IPS-18c (cell line): ENCODE measurements around the gene SLC37A4.
"Not testable (repeated sequence)": the region's sequence is repeated elsewhere in the genome, so short reads cannot be mapped to it uniquely, and the experiment has no call there.

Source experiments
- H3K4me3 ChIP-seq: 2 replicates; pipeline ENCODE4 v1.7.0; 2013; ENCODE audit warnings: low read depth, mild to moderate bottlenecking, low read length, moderate library complexity; ENCODE audit not compliant: insufficient read depth
- H3K9me3 ChIP-seq: one replicate; pipeline ENCODE4 v1.6.1; 2013; ENCODE audit warnings: mild to moderate bottlenecking, low read length, moderate library complexity; ENCODE audit not compliant: control insufficient read depth, insufficient read depth

Gene SLC37A4

DNA sequence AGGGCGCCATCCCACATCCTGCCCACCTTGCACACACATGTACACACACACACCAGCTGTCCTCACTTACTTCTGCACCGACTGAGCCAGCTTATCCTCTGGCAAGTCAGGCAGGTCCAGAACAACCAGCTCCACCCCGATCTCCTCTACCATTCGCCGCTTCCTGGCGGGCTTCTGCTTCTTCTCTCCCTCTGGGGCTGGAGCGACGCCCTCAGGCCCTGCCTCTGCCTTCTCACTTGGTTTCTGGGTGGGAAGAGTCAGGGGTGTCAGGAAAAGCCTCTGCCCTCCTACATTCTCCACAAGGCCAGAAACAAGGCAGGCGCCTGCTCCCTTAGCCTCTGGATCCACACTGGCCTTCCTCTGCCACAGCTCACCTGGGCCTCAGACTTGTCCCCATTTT is 18.0 kb upstream of the SLC37A4 start:
- peaks cover 6% of the 10 kb centered on the region for H3K9me3 ChIP-seq

DNA sequence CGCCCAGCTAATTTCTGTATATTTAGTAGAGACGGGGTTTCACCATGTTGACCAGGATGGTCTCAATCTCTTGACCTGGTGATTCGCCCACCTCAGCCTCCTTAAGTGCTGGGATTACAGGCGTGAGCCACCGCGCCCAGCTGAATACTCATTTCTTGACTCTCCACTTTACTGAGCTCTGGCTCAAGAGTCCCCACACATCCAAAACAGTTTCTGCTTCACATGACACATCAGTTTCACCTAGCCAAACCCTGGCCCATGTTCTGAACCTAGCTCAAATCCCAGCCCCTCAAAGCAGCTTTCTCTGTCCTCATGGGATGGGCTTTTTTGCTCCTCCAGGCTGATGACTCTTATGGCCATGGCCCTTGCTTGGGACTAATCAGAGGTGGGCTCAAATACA is 16.5 kb upstream of the SLC37A4 start:
- no peak overlapping the region for H3K4me3 ChIP-seq
- H3K9me3 ChIP-seq = peaks cover 4% of the 10 kb centered on the region

More for the DNA sequence above, 18.0 kb upstream of the SLC37A4 start:
- no peak overlapping the region for H3K4me3 ChIP-seq

DNA sequence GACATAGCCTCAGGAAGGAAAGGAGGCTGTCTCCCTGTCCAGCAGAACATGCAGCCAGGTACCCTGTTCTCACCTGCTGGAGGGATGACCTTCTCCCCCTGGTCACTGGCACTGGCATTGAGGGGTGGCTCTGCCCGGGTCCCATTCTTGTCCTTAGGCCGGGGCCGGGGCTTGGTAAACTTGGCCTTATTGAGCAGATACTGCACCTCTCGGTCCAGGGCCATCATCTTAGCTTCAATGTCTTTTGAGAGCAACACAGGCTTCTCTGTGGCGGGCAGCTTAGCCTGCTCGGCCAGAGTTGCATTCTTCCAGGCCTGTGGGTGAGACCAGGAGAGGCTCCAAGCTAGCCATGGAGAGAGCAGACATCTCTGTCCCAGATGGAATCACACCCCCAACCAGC is 15.8 kb upstream of the SLC37A4 start:
- Histone ChIP-seq H3K9me3 (peaks cover 4% of the 10 kb centered on the region), H3K4me3 (no peak overlapping the region)

DNA sequence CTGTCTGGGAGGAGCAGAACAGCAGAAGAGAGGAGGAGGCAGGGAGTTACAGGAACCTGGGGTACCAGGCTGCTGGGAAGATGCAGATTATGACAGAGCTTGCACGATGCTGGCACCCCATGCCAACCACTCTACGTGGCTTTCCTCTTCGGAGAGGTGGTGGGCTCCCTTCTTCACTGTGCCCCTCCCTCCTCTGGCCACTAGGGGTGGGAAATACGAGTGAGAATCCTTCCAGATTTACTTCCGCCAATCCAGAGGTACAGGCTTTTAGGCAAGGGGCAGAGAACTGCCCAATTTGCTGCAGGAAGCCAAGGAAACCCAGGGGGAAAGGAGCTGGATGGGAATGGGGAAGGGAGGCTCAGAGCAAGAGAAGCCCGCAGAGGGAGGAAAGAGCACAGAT is 14.0 kb upstream of the SLC37A4 start:
- H3K4me3 ChIP-seq = no peak overlapping the region
- peaks cover 4% of the 10 kb centered on the region for H3K9me3 ChIP-seq

DNA sequence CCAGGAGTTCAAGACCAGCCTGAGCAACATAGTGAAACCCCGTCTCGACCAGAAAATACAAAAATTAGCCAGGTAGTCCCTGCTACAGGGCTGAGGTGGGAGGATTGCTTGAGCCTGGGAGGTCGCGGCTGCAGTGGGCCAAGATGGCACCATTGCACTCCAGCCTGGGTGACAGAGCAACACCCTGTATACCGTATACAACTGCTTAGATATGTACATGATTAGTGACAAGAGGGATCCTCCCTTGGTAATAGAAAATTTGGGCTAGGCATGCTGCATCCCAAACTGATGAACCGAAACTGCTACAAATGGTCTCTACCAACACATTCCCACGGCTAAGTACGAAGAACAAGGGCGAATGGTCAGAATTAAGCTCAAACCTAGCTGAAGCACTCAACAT is 12.2 kb upstream of the SLC37A4 start:
- Histone ChIP-seq H3K4me3 (no peak overlapping the region), H3K9me3 (peaks cover 2% of the 10 kb centered on the region)

DNA sequence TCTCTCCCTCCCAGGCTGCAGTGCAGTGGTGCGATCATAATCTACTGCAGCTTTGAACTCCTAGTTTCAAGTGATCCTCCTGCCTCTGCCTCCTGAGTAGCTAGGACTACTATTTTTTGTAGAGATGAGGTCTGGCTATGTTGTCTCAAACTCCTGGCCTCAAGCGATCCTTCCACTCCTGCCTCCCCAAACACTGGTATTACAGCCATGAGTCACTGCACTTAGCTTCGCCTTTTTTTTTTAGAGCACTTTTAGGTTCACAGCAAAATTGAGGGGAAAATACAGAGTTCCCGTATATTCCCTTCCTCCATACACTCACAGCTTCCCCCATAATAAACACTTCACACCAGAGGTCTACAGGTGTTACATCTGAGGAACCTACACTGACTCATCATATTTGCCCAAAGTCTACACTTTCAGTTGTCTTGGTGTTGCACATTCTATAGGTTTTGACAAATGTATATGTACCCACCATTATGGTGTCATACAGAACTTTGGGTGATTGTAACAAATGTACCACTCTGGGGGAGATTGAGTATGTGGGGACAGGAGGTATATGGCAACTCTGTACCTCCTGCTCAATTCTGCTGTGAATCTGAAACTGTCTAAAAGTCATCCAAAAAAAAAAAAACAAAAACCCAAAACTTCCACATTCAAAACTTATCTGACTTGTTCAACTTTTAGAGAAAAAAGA is 11.3 kb upstream of the SLC37A4 start:
- Histone ChIP-seq H3K4me3 (no peak overlapping the region), H3K9me3 (peaks cover 2% of the 10 kb centered on the region)

DNA sequence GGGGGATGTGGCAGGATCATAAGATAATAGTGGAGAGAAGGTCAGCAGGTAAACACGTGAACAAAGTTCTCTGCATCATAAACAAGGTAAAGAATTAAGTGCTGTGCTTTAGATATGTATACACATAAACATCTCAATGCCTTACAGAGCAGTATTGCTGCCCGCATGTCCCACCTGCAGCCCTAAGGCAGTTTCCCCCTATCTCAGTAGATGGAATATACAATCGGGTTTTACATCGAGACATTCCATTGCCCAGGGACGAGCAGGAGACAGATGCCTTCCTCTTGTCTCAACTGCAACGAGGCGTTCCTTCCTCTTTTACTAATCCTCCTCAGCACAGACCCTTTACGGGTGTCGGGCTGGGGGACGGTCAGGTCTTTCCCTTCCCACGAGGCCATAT is 8.8 kb upstream of the SLC37A4 start:
- not testable (repeated sequence) for H3K4me3 ChIP-seq, H3K9me3 ChIP-seq

DNA sequence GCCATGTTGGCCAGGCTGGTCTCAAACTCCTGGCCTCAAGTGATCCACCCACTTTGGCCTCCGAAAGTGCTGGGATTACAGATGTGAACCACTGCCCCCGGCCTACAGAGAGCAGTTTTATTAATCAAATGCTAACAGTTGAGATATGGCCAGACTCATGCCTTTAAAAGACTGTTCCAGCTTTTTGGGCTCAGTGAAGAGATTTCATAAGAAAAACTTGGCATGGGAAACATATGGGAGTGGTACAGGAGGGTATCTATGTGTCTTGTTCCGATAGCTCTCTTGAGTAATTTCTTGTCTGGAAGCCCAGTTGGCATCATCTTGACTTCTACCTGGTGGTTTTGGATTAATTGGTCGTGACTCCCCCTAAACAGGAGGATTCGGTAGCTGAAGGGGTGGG is 8.2 kb upstream of the SLC37A4 start:
- no peak overlapping the region for H3K4me3 ChIP-seq
- peaks cover 2% of the 10 kb centered on the region for H3K9me3 ChIP-seq

DNA sequence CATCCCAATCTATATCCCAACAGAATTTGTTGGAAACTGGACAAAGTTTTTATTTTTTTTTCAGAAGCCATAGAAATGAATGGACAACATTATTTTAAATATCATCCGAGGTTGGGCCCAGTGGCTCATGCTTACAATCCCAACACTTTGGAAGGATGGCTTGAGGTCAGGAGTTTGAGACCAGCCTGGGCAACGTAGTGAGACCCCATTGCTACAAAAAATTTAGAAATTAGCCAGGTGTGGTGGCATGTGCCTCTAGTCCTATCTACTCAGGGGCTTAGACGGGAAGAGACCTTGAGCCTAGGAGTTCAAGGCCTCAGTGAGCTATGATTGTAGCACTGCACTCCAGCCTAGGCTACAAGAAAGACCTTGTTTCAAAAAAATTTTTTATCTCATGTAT is 4.1 kb upstream of the SLC37A4 start:
- H3K4me3 ChIP-seq = no peak overlapping the region

DNA sequence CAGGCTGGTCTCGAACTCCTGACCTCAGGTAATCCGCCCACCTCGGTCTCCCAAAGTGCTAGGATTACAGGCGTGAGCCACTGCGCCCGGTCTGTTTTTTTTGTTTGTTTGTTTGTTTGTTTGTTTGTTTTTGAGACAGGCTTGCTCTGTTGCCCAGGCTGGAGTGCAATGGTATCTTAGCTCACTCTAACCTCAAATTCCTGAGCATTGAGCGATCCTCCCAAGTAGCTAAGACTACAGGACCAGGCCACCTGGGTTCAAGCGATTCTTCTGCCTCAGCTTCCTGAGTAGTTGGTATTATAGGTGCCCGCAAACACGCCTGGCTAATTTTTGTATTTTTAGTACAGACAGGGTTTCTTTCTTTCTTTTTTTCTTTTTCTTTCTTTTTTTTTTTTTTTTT is 2.7 kb upstream of the SLC37A4 start:
- not testable (repeated sequence) for H3K9me3 ChIP-seq

More for the DNA sequence above, 4.1 kb upstream of the SLC37A4 start:
- H3K9me3 ChIP-seq = no peaks in the 10 kb centered on the region

DNA sequence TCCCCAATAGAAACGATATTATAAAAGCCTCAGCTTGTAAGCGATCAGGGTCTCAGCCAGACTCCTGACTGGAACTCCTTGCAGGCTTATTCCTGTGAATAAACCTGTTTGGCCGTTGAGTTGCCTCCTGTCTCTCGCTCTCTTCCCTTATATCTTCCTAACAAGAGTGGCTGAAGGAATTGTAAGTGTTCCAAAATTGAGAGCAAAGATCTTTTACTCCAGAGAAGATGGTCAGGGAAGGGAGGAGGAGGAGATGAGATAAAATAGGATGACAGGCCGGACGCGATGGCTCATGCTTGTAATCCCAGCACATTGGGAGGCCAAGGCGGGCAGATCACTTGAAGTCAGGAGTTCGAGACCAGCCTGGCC is 1.2 kb upstream of the SLC37A4 start:
- no peaks in the 10 kb centered on the region for H3K9me3 ChIP-seq
- H3K4me3 ChIP-seq = no peak overlapping the region

More for the DNA sequence above, 2.7 kb upstream of the SLC37A4 start:
- not testable (repeated sequence) for H3K4me3 ChIP-seq

DNA sequence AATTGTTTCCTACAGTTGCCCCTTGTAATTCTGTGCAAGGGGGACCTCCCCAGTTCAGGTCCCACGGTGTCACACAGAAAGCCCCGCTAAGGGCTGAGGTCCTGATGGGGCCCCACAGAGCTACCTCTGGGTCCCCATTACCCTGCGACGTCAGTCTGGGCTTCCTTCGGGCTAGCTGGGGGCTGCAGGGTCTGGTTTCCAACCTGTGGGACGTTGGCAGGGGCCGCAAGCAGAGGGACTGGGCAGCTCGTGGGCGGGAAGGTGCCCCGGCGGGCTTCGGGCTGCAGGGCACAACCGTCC is 698 bp downstream of the SLC37A4 start:
- peak overlapping the region; percentile 90 for H3K4me3 ChIP-seq
- no peaks in the 10 kb centered on the region for H3K9me3 ChIP-seq

DNA sequence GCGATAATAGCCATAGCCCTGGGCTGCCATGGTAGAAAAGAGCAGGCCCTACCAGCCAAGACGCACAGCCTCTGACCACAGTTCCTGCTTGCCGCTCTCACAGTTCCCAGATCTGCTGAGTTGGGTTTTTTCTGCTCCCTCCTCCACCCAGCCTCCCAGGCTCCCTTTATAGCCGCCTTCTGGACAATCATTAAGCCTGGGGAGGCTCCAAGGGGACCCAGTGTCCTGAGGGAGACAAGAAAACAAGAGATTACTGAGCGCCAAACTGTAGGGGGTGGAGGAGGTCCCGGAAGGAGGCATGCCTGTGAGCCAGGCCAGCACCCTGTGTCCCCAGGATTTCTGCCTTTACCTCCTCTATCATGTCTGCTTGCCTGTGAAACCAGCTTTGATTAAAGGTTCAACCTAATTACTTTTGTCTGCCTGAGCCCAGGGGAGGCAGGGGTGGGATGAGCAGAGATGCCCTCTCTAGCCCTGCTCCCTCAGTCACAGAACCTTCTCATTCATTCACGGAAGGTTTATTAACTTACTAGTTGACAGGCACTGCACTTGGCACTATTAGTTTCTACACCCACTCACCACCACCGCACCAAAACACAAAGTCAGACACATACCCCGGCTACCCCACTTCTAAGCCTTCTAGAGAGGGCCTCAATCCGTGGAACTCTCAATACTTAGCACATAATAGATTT is 1.2 kb downstream of the SLC37A4 start:
- Histone ChIP-seq H3K9me3 (no peaks in the 10 kb centered on the region), H3K4me3 (peak overlapping the region; percentile 90)

DNA sequence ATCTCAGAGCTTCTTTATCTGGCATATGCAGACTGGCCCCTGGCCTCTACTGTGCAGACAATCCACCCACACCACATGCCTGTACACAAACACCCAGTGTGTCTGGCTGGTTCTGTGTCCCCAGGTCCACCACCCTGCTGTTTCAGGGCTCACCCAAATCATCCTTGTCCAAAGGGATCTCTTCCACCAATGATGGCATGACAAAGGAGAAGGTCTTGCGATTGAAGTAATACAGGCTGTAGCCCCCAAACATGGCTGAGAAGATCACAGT is 1.7 kb downstream of the SLC37A4 start:
- no peaks in the 10 kb centered on the region for H3K9me3 ChIP-seq
- peak overlapping the region; percentile 90 for H3K4me3 ChIP-seq

DNA sequence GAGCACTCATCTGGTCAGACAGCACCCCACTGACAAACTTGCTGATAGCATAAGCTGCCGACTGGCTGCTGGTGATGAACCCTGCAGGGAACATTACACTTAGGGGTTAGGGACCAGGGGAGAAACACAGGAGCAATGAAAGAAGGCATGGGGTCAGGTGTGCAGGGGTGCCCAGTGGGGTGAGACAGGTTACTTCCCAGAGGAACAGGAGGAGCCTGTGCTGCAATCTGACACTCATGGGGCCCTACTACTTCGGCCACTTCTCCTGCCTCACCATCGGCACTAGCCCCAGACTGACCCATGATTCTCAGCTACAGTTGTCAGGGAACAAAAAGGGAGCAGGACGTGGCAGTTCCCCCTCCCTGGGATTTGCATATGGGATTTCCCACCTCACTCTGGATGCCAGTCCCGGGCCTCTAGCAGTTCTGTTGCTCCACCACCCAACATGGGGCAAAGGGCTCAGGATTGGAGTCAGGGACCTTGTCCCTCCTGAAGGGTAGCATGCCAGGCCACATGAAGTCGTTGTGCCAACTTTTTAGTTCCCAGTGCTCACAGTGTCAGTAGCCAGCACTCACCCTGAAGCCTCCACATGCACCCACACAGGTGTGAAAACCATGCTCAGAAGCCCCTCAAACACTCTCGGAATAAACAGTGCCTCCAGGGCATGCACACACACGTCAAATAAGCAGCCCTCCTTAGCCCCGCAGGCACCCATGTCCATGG is 2.2 kb downstream of the SLC37A4 start:
- no peak overlapping the region for H3K4me3 ChIP-seq

DNA sequence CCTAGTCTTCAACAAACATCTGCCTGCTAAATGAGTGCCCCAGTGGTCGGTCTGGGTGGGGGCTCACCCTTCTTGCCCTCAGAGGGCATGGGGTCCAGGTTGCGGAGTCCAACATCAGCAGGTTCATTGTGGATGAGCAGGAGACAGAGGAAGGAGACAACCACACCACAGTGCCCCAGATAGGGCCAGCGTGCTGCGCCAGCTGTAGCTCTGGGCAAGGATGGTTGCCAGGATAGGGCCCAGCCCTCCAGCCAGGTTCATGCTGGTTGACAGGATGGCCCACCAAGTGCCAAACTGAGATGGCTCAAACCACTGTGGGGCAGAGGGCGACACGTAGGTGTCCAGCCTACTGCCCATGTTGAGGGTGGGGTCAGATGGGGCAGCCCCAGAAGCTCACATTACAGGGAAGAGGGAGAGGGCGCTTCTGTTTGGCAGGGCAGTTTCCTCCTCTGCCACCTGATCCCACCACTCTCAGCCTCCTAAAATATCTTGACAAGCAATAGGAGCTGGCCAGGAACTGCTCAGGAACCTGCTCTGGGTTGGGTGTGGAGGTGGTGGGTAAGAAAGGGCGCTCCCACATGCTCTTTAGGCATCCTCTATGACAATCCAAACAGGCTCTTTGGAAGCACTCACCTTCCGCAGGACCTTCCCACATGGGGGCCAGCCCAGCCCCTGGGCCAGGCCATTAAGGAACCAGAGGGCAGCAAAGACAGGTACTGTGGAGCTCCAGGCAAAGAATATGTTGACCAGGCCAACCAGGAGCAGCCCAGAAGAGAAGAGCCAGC is 2.9 kb downstream of the SLC37A4 start:
- no peaks in the 10 kb centered on the region for H3K9me3 ChIP-seq
- no peak overlapping the region for H3K4me3 ChIP-seq

More for the DNA sequence above, 2.2 kb downstream of the SLC37A4 start:
- H3K9me3 ChIP-seq = no peaks in the 10 kb centered on the region

DNA sequence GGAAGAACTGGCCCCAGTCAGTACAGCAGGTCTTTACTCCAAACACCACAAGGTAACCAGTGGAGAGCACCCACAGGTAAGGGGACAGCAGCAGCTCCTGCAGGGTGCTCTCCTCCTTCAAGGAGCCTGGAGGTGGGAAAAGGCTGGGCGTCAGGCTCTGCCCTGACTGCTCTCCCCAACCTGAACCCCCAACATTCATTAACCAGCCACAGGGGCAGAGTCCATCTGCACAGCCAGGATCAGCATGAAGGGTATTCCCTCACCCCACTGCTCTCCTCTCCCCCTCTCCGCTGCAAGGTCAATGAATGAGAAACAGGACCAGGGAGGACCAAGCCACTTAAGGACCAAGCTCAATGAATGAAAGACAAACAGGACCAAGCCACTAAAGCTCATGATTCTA is 3.7 kb downstream of the SLC37A4 start:
- Histone ChIP-seq H3K4me3 (no peak overlapping the region), H3K9me3 (no peaks in the 10 kb centered on the region)
